ENCODE data around the gene ZNF292.

Gene ZNF292

GRCh38 chr6:87274660-87275274 lies 119.4 kb downstream of the ZNF292 start:
- in situ Hi-C loops (cut with MboI; ENCODE audit: low sequenced_read_pairs, unreplicated experiment) = no loop called here
- DNase-seq (ENCODE audit: low spot score) = no peak
- TF ChIP-seq, protein P1, sequence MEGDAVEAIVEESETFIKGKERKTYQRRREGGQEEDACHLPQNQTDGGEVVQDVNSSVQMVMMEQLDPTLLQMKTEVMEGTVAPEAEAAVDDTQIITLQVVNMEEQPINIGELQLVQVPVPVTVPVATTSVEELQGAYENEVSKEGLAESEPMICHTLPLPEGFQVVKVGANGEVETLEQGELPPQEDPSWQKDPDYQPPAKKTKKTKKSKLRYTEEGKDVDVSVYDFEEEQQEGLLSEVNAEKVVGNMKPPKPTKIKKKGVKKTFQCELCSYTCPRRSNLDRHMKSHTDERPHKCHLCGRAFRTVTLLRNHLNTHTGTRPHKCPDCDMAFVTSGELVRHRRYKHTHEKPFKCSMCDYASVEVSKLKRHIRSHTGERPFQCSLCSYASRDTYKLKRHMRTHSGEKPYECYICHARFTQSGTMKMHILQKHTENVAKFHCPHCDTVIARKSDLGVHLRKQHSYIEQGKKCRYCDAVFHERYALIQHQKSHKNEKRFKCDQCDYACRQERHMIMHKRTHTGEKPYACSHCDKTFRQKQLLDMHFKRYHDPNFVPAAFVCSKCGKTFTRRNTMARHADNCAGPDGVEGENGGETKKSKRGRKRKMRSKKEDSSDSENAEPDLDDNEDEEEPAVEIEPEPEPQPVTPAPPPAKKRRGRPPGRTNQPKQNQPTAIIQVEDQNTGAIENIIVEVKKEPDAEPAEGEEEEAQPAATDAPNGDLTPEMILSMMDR (IDR thresholded peaks at IDR 0.05; ENCODE audit: borderline replicate concordance, control extremely low read depth, extremely low read depth, insufficient read depth, missing control alignments) = no peak

- DNase-seq (ENCODE audit: low spot score) = no peak
- TF ChIP-seq, protein P1 (IDR thresholded peaks at IDR 0.05; ENCODE audit: borderline replicate concordance, control extremely low read depth, extremely low read depth, insufficient read depth, missing control alignments) = no peak
- in situ Hi-C loops (cut with MboI; ENCODE audit: low sequenced_read_pairs, unreplicated experiment) = no loop called here
Observed at GRCh38 chr6:87276624-87277023, 121.3 kb downstream of the ZNF292 start.

DNA sequence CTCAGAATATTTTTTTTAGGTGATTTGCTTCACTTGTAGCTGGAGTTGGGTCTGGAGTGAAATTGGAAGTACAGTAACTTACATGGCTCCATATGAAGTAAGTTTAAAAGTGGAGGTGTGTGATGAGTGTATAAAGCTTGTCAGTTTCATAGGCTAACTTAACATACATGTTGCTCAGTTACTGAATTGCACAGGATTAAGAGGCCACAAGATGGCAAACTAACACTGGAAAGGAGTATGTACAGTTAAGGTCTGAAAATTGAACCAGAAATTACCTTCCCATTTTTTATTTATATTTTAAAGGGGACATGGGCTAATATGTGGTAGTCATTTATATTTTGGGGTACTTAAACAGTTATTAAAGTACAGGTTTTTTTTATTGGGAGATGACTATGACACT lies 121.8 kb downstream of the ZNF292 start:
- in situ Hi-C loops (cut with MboI; ENCODE audit: low sequenced_read_pairs, unreplicated experiment) = no loop called here
- no peak for DNase-seq (ENCODE audit: low spot score)
- TF ChIP-seq, protein P1 (IDR thresholded peaks at IDR 0.05; ENCODE audit: borderline replicate concordance, control extremely low read depth, extremely low read depth, insufficient read depth, missing control alignments) = no peak

- TF ChIP-seq, protein P1 (IDR thresholded peaks at IDR 0.05; ENCODE audit: borderline replicate concordance, control extremely low read depth, extremely low read depth, insufficient read depth, missing control alignments) = no peak
- no peak for DNase-seq (ENCODE audit: low spot score)
- in situ Hi-C loops (cut with MboI; ENCODE audit: low sequenced_read_pairs, unreplicated experiment) = no loop called here
Observed at GRCh38 chr6:87279196-87279595, 123.8 kb downstream of the ZNF292 start.

- TF ChIP-seq, protein P1 (IDR thresholded peaks at IDR 0.05; ENCODE audit: borderline replicate concordance, control extremely low read depth, extremely low read depth, insufficient read depth, missing control alignments) = no peak
- in situ Hi-C loops (cut with MboI; ENCODE audit: low sequenced_read_pairs, unreplicated experiment) = no loop called here
- no peak for DNase-seq (ENCODE audit: low spot score)
Observed at GRCh38 chr6:87281426-87281825, 126.1 kb downstream of the ZNF292 start.

GRCh38 chr6:87282743-87283142 lies 127.4 kb downstream of the ZNF292 start:
- in situ Hi-C loops (cut with MboI; ENCODE audit: low sequenced_read_pairs, unreplicated experiment) = no loop called here
- DNase-seq (ENCODE audit: low spot score) = no peak
- TF ChIP-seq, protein P1 (IDR thresholded peaks at IDR 0.05; ENCODE audit: borderline replicate concordance, control extremely low read depth, extremely low read depth, insufficient read depth, missing control alignments) = no peak

All from GM13976 (cell line).